Astrocyte (in vitro differentiated cells and primary cell): Measurements from ENCODE around the gene DENND10.

Source experiments
- EZH2 ChIP-seq: IDR thresholded peaks from 2 replicates; pipeline ENCODE4 v1.6.1; 2012; ENCODE audit warnings: mild to moderate bottlenecking, low read length, inconsistent platforms; ENCODE audit not compliant: insufficient read depth
- TF ChIP-seq, protein P1 (sequence below): IDR thresholded peaks from 2 replicates; pipeline ENCODE4 v1.5.1; 2011; ENCODE audit warnings: low read depth, mild to moderate bottlenecking, inconsistent platforms, low read length, moderate library complexity; ENCODE audit not compliant: insufficient read depth

DNA sequence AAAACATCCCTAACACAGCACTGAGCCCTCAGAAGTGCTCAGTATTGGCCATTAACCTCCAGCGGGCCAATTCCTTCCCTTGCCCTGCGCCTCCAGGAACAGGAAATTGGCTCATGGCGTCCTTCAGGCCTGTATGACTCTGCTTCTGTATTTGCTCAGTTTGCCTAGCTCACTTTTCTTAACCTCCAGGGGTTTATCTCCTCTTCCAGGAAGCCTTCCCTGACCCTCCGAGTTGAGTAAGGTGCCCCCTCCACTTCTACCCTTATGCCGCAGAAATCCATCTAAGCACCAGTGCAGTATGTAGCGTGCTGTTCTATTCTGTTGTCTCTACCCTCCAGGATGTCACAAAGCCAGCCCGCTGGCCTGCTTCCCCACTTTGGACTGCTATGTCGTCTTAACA lies 62.7 kb downstream of the DENND10 start:
- TF ChIP-seq, protein P1, sequence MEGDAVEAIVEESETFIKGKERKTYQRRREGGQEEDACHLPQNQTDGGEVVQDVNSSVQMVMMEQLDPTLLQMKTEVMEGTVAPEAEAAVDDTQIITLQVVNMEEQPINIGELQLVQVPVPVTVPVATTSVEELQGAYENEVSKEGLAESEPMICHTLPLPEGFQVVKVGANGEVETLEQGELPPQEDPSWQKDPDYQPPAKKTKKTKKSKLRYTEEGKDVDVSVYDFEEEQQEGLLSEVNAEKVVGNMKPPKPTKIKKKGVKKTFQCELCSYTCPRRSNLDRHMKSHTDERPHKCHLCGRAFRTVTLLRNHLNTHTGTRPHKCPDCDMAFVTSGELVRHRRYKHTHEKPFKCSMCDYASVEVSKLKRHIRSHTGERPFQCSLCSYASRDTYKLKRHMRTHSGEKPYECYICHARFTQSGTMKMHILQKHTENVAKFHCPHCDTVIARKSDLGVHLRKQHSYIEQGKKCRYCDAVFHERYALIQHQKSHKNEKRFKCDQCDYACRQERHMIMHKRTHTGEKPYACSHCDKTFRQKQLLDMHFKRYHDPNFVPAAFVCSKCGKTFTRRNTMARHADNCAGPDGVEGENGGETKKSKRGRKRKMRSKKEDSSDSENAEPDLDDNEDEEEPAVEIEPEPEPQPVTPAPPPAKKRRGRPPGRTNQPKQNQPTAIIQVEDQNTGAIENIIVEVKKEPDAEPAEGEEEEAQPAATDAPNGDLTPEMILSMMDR, result no peak
- TF ChIP-seq EZH2, result no peak
